ENCODE results near the gene MESP2. TPM values are rescaled to one million over a fixed set of nuclear protein-coding genes. Genes with fewer than 3 reads are reported as not detected.

The MESP2 gene
- total and polyA plus RNA-seq, 2 donors from 2014 or later, result 0.24 to 0.47 TPM

DNA sequence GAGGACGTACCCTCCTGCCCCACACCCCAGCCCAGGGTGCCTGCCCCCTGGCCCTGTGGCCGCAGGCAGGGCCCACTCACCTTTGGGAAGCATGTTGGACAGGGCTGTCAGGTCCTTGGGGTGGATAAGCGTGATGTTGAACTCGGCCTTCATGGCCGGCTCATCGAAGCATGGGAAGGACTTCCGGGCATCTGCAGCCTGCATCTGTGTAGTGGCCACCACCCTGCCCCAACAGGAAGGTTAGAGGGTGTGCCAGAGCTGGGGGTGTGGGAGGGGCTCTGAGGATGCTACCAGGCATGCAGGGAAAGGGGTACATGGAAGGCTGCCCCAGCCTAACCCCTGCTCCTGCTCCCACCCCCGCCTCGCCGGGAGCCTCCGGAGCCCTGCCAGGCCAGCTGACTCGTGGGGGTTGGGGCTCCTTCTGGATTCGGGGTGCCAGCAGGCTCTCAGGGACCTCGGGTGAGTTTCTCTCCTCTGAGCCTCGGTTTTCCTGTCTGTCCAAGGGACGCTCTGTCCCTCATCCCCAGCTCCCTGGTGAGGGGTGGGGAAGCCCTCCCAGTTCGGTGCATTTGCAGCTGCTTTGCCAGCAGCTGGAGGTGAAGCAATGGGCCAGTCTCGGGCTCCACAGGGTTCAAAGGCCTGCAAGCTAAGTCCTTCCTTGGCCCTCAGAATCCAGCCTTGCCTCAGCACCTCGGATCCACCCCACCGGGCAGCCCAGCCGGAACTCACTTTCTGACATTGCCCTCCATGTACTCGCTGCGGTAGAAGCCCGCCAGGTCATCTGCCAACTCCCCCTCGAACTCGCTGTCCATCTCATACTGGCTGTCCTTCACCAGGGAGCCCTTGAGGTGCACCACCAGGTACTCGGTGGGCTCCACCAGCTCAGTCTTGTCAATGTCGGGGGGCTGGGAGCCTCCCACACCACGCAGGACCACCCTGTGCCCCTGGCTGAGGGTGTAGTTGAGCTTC lies 29.4 kb downstream of the MESP2 start:
- no peak for TF ChIP-seq CTCF (IDR thresholded peaks at IDR 0.05; ENCODE audit: borderline replicate concordance, extremely low read depth, insufficient read depth)
- H3K27me3 ChIP-seq (ENCODE audit: control insufficient read depth, insufficient read depth, low read length), result no peaks in the 10 kb centered on the region
- DNase-seq (peak in 2 of 5 donors; percentile 33 to 67), FAIRE-seq (no peak)
- H3K4me3 ChIP-seq (ENCODE audit: low read length in 3 of 3), result peak overlapping the region in 2 of 3 donors; percentile 76 to 81
- intact Hi-C loops (cut with DNase I), result no loop called here
- H3K9ac ChIP-seq (ENCODE audit: low read length in 3 of 3), result peak overlapping the region in 2 of 3 donors; percentile 6 to 24
- peaks cover 0 to 24% (median 24%) of the 10 kb centered on the region in 3 donors for H3K4me1 ChIP-seq (ENCODE audit: control insufficient read depth in 2 of 3, insufficient read depth in 2 of 3, low read depth in 1 of 3, low read length in 3 of 3)
- H3K9me3 ChIP-seq (ENCODE audit: control insufficient read depth in 2 of 3, insufficient read depth in 1 of 3, low read length in 3 of 3), result no peaks in the 10 kb centered on the region
- H3K27ac ChIP-seq (ENCODE audit: low read depth in 2 of 2, low read length in 2 of 2), result peak overlapping the region; percentile 32 to 47
- H3K36me3 ChIP-seq (ENCODE audit: control insufficient read depth in 2 of 3, insufficient read depth in 3 of 3, low read length in 3 of 3), result peaks cover 0 to 20% (median 0%) of the 10 kb centered on the region in 3 donors

GRCh38 chr15:89806210-89806558 lies 30.1 kb downstream of the MESP2 start:
- Histone ChIP-seq H3K36me3 (ENCODE audit: control insufficient read depth in 2 of 3, insufficient read depth in 3 of 3, low read length in 3 of 3) (peaks cover 0 to 15% (median 0%) of the 10 kb centered on the region in 3 donors), H3K9ac (ENCODE audit: low read length in 3 of 3) (peak overlapping the region in 2 of 3 donors; percentile 6 to 24), H3K27me3 (ENCODE audit: control insufficient read depth, insufficient read depth, low read length) (no peaks in the 10 kb centered on the region), H3K4me3 (ENCODE audit: low read length in 3 of 3) (peak overlapping the region in 2 of 3 donors; percentile 76 to 81), H3K9me3 (ENCODE audit: control insufficient read depth in 2 of 3, insufficient read depth in 1 of 3, low read length in 3 of 3) (no peaks in the 10 kb centered on the region), H3K4me1 (ENCODE audit: control insufficient read depth in 2 of 3, insufficient read depth in 2 of 3, low read depth in 1 of 3, low read length in 3 of 3) (peaks cover 0 to 29% (median 24%) of the 10 kb centered on the region in 3 donors), H3K27ac (ENCODE audit: low read depth in 2 of 2, low read length in 2 of 2) (peak overlapping the region; percentile 32 to 47)
- FAIRE-seq (no peak), DNase-seq (peak in 1 of 5 donors; percentile 56)
- intact Hi-C loops (cut with DNase I), result no loop called here
- no peak for TF ChIP-seq CTCF (IDR thresholded peaks at IDR 0.05; ENCODE audit: borderline replicate concordance, extremely low read depth, insufficient read depth)

DNA sequence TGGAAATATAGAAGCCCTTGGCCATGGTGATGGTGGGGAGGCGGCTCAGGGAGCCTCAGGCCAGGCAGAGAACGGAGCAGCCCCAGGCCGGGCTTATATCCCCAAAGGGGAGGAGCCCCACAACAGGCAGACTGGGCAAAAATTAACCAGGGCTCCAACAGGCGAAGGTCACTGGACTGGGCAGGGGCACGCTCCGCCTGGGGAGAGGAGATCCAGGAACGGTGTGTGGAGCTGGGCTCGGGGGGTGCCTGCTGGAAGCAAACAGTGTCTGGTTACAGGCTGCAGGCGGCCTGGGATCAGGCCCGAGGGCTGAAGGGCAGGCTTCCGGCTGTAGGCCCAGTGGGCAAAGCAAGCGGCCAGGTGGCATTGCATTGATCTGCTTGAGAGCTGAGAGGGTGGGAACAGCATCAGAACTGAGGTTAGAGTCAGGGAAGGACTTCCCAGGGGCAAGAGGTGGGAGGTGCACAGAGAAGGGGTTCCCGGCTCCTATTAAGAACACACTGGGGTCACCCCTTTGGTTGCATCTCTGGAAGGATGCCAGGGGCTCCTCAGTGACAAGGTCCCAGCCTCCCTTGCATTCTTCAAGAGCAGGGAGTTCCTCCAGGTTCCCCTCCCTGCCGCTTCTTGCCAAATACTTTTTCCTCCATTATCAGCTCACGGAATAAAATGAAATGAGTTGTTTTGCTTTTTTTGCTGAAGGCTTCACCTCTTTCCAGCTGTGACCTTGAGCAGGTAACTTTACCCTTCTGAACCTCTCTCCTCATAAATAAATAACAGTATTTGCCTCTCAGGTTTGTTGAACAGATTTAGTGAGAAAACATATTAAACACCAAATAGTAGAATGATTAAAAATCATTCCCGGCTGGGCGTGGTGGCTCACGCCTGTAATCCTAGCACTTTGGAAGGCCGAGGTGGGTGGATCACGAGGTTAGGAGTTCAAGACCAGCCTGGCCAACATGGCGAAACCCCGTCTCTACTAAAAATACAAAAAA lies 30.7 kb downstream of the MESP2 start:
- H3K27ac ChIP-seq (ENCODE audit: low read depth in 2 of 2, low read length in 2 of 2), result peak overlapping the region in 1 of 2 donors; percentile 77
- DNase-seq, result peak; percentile 53 to 76 (median 70)
- no peak for FAIRE-seq
- intact Hi-C loops (cut with DNase I), result no loop called here
- no peaks in the 10 kb centered on the region for H3K9me3 ChIP-seq (ENCODE audit: control insufficient read depth in 2 of 3, insufficient read depth in 1 of 3, low read length in 3 of 3)
- TF ChIP-seq CTCF (IDR thresholded peaks at IDR 0.05; ENCODE audit: borderline replicate concordance, extremely low read depth, insufficient read depth), result no peak
- peaks cover 0 to 13% (median 0%) of the 10 kb centered on the region in 3 donors for H3K36me3 ChIP-seq (ENCODE audit: control insufficient read depth in 2 of 3, insufficient read depth in 3 of 3, low read length in 3 of 3)
- H3K27me3 ChIP-seq (ENCODE audit: control insufficient read depth, insufficient read depth, low read length), result no peaks in the 10 kb centered on the region
- peak overlapping the region in 1 of 3 donors; percentile 6 for H3K9ac ChIP-seq (ENCODE audit: low read length in 3 of 3)
- peak overlapping the region in 2 of 3 donors; percentile 76 to 81 for H3K4me3 ChIP-seq (ENCODE audit: low read length in 3 of 3)
- peaks cover 0 to 29% (median 24%) of the 10 kb centered on the region in 3 donors for H3K4me1 ChIP-seq (ENCODE audit: control insufficient read depth in 2 of 3, insufficient read depth in 2 of 3, low read depth in 1 of 3, low read length in 3 of 3)
